Activated CD4-positive, alpha-beta T cell treated with anti-CD3 and anti-CD28 coated beads, Interleukin-2, amount 10 ng/mL, durations not matched to agents 7 days and 5 days (primary cell): Measurements from ENCODE around the gene TMEM120B. TPM values are rescaled to one million over a fixed set of nuclear protein-coding genes. Genes with fewer than 3 reads are reported as not detected.

Experiments
- CTCF ChIA-PET: fragments of 350-600 bp; sonication (Branson Sonifier 250); formaldehyde crosslinking; loops from one replicate; lab custom pipeline; 2021; ENCODE audit warnings: antibody characterized with exemption; lab: Charles Lee
- POLR2A ChIA-PET: fragments of 350-600 bp; sonication (Branson Sonifier 250); formaldehyde crosslinking; loops from one replicate; lab custom pipeline; 2021; ENCODE audit warnings: antibody characterized with exemption; lab: Charles Lee
- DNase-seq: peaks from one replicate; pipeline ENCODE4 v3.0.0-alpha.2; 2020
- H3K27ac Mint-ChIP-seq: one replicate; pipeline ENCODE4 v1.8.0; 2021; ENCODE audit warnings: mild to moderate bottlenecking, moderate library complexity, mixed read lengths
- H3K27me3 Mint-ChIP-seq: one replicate; pipeline ENCODE4 v1.8.0; 2021; ENCODE audit warnings: mixed read lengths
- H3K36me3 Mint-ChIP-seq: one replicate; pipeline ENCODE4 v1.8.0; 2021; ENCODE audit warnings: low read depth, mixed read lengths
- H3K4me1 Mint-ChIP-seq: one replicate; pipeline ENCODE4 v1.8.0; 2021; ENCODE audit warnings: mixed read lengths
- H3K4me3 Mint-ChIP-seq: one replicate; pipeline ENCODE4 v1.8.0; 2021; ENCODE audit warnings: mild to moderate bottlenecking, moderate library complexity, mixed read lengths
- H3K9me3 Mint-ChIP-seq: one replicate; pipeline ENCODE4 v1.8.0; 2021; ENCODE audit warnings: mixed read lengths
- total RNA-seq, 2 experiments: library from RNA; stranded (reverse); gene quantifications; one replicate each; pipeline ENCODE4 v1.2.3, GENCODE V29; 2021

Gene TMEM120B
- total RNA-seq, 2 experiments from 2014 or later: 5.8 to 6.0 TPM

DNA sequence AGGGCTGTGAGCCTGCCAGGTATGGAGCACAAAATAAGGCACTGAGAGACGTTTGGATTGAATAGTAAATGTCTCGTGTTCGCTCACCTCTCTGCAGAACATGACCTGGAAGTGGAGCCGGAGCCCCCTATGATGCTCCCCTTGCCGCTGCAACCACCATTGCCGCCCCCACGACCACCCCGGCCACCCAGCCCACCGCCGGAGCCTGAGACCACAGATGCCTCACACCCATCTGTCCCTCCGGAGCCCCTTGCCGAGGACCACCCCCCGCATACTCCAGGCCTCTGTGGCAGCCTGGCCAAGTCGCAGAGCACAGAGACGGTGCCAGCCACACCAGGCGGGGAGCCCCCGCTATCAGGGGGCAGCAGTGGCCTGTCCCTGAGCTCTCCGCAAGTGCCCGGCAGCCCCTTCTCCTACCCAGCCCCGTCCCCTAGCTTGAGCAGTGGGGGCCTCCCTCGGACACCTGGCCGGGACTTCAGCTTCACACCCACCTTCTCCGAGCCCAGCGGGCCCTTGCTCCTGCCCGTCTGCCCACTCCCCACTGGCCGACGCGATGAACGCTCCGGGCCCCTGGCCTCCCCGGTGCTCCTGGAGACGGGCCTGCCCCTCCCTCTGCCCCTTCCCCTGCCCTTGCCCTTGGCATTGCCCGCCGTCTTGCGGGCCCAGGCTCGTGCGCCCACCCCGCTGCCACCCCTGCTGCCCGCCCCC lies 110.0 kb downstream of the TMEM120B start:
- ChIA-PET POLR2A (no interaction called here), CTCF (interaction anchor here (5.5 kb wide), 1 partner anchor 27 kb away, joined by 24 read pairs; the partner anchor contains the start of gene RHOF)
- no peak for DNase-seq
- H3K4me1 Mint-ChIP-seq: no peaks in the 10 kb centered on the region
- H3K4me3 Mint-ChIP-seq: no peak overlapping the region
- H3K27ac Mint-ChIP-seq: no peak overlapping the region
- no peaks in the 10 kb centered on the region for H3K9me3 Mint-ChIP-seq
- H3K36me3 Mint-ChIP-seq: peaks cover 49% of the 10 kb centered on the region
- H3K27me3 Mint-ChIP-seq: no peaks in the 10 kb centered on the region

DNA sequence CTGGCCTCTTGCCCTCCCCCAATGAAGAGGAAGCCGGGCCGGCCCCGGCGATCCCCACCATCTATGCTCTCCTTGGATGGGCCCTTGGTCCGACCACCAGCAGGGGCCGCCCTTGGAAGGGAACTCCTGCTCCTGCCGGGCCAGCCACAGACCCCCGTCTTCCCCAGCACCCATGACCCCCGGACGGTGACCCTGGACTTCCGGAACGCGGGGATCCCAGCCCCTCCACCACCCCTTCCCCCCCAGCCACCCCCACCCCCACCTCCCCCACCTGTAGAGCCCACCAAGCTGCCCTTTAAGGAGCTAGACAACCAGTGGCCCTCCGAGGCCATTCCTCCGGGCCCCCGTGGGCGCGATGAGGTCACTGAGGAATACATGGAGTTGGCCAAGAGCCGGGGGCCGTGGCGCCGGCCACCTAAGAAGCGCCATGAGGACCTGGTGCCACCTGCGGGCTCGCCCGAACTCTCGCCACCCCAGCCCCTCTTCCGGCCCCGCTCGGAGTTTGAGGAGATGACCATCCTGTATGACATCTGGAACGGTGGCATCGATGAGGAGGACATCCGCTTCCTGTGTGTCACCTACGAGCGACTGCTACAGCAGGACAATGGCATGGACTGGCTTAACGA lies 110.7 kb downstream of the TMEM120B start:
- Mint-ChIP-seq H3K27me3 (no peaks in the 10 kb centered on the region), H3K27ac (no peak overlapping the region), H3K9me3 (no peaks in the 10 kb centered on the region), H3K4me1 (no peaks in the 10 kb centered on the region), H3K4me3 (no peak overlapping the region), H3K36me3 (peaks cover 45% of the 10 kb centered on the region)
- ChIA-PET POLR2A (no interaction called here), CTCF (interaction anchor here (5.2 to 5.5 kb wide), 2 partner anchors 28 to 29 kb away, joined by 24 to 33 read pairs; partner anchors contain the start of gene RHOF)
- no peak for DNase-seq

DNA sequence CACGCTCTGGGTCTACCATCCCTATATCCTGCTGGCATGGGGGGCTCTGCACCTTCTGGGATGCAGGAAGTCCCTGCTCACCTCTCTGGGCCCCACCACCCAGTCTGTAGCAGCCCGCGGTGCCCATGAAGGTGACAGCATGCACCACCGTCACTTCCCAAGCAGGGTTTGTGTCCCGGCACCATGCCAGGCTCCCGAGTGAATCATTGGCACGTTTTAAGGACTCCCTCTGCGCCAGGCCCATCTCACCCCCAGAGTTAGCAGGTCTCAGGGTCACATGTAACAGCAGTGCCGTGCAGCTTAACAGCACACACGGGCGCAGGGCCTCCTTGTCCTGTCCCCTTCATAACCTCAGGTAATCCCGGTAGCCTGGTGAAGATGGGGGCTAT lies 111.2 kb downstream of the TMEM120B start:
- Mint-ChIP-seq H3K4me3 (no peak overlapping the region), H3K9me3 (no peaks in the 10 kb centered on the region), H3K27me3 (no peaks in the 10 kb centered on the region), H3K27ac (no peak overlapping the region), H3K4me1 (no peaks in the 10 kb centered on the region), H3K36me3 (peaks cover 49% of the 10 kb centered on the region)
- POLR2A ChIA-PET: no interaction called here
- CTCF ChIA-PET: interaction anchor here (1.0 to 5.2 kb wide), 2 partner anchors 12 to 29 kb away, joined by 6 to 33 read pairs; partner anchors contain the start of gene RHOF
- no peak for DNase-seq

DNA sequence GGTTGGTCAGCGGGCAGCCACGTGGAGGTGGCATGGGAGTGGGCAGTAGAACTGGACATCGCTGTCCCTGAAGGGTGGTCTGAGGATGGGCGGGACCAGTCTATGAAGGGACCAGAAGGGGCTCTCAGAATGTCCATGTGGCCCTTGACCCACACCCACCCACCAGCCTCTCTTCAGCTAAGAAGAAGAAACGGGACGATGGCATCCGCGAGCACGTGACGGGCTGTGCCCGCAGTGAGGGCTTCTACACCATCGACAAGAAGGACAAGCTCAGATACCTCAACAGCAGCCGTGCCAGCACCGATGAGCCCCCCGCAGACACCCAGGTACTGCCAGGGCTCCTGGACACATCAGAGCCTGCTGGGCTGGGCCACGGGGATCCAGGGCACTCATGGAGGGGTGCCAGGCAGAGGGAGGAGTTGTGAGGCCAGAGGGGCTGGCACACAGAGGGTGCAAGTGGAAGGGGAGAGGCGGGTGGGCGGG lies 112.5 kb downstream of the TMEM120B start:
- H3K9me3 Mint-ChIP-seq: no peaks in the 10 kb centered on the region
- CTCF ChIA-PET: interaction anchor here (0.6 to 5.2 kb wide), 3 partner anchors 14 to 1105 kb away, joined by 4 to 33 read pairs (median 5); partner anchors contain the start of gene RHOF
- POLR2A ChIA-PET: no interaction called here
- no peaks in the 10 kb centered on the region for H3K27me3 Mint-ChIP-seq
- H3K4me3 Mint-ChIP-seq: no peak overlapping the region
- peak overlapping the region; percentile 13 for H3K27ac Mint-ChIP-seq
- peaks cover 45% of the 10 kb centered on the region for H3K36me3 Mint-ChIP-seq
- H3K4me1 Mint-ChIP-seq: no peaks in the 10 kb centered on the region
- DNase-seq: no peak

DNA sequence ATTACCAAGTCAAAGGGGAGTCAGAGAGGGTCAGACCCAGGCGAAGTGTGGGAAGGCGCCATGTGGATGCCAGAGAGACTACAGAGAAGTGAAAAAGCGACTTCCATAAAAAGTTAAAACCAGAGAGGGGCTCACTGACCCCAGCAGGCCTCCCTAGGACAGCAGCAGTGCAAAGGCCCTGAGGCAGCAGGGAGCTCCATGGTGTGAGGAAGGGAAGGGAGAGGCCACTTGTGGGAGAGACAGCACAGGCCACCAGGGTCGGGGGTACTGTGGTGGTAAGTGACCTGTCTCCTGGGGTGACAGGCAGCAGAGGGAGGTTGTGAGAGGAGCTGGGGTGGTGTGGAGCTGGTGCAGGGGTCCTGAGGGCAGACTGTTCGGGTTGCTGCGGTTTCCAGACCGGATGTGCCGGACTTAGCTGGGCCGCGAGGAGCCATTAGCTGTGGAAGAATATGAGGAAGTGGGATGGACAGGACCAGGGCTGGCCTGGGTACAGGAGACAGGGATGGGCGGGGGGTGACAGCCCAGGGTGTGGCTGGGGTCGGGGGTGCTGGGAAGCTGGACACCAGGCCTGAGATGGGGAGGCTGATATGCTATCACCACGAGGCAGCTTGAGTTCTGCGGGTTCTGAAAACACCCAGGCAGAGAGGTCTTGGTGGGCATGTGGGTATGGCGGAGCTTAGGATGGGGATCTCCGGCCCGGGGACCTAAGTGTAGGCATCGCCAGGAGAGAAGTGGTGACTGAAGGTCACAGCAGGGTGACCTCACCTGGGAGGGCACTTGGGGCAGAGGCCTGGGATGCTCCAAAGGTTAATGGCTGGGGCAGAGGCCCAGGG lies 114.0 kb downstream of the TMEM120B start:
- CTCF ChIA-PET: interaction anchor here (1.0 to 5.2 kb wide), 8 partner anchors 10 to 62 kb away, joined by 3 to 33 read pairs (median 4); partner anchors contain the start of genes PSMD9 and RHOF
- Mint-ChIP-seq H3K27ac (peak overlapping the region; percentile 46), H3K36me3 (peaks cover 44% of the 10 kb centered on the region), H3K27me3 (no peaks in the 10 kb centered on the region), H3K4me3 (no peak overlapping the region), H3K9me3 (no peaks in the 10 kb centered on the region), H3K4me1 (no peaks in the 10 kb centered on the region)
- no peak for DNase-seq
- POLR2A ChIA-PET: interaction anchor here (0.6 kb wide), 1 partner anchor 612 kb away, joined by 3 read pairs; no protein-coding TSS in a partner anchor

DNA sequence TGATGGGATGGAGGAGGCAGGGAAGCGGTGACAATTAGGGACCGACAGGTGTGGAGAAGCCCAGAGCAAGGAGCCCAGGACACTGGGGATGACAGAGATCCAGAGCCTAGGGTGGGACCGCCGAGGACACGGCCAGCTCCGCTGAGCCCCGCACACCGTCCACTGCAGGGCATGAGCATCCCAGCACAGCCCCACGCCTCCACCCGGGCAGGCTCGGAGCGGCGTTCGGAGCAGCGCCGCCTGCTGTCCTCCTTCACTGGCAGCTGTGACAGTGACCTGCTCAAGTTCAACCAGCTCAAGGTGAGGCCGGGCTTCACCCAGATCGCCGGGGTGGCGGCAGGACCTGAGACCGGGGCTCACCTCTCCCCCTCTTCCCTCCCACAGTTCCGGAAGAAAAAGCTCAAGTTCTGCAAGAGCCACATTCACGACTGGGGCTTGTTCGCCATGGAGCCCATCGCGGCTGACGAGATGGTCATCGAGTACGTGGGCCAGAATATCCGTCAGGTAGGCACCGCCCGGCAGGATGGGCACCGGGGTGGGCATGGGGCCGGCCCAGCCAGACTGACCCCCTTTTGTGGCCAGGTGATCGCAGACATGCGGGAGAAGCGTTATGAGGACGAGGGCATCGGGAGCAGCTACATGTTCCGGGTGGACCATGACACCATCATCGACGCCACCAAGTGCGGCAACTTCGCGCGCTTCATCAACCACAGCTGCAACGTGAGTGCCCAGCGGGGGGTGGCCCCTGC lies 115.0 kb downstream of the TMEM120B start:
- no peak for DNase-seq
- Mint-ChIP-seq H3K36me3 (peaks cover 44% of the 10 kb centered on the region), H3K27me3 (no peaks in the 10 kb centered on the region), H3K4me1 (no peaks in the 10 kb centered on the region), H3K4me3 (no peak overlapping the region), H3K27ac (no peak overlapping the region), H3K9me3 (no peaks in the 10 kb centered on the region)
- CTCF ChIA-PET: interaction anchor here (0.9 to 5.2 kb wide), 11 partner anchors 9 to 61 kb away, joined by 3 to 33 read pairs (median 4); partner anchors contain the start of genes PSMD9 and RHOF
- POLR2A ChIA-PET: interaction anchor here (0.5 kb wide), 1 partner anchor 369 kb away, joined by 3 read pairs; no protein-coding TSS in a partner anchor

DNA sequence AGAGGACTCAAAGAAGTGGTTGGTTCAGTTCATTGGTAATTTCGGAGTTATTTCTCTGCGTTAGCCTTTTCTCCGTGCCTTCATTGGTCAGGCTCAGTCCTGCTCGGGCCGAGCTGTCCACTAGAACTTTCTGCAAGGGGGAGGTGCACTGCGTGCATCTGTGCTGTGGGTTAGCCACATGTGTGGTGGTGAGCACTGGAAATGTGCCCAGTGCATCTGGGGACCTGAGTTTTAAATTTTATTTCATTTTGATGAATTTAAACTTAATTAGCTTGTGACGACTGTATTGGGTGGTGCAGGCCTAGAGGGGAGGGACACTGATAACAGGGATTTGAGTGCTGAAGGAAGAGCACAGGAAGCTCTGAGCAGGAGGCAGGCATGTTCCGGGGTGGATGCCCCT lies 115.8 kb downstream of the TMEM120B start:
- Mint-ChIP-seq H3K27ac (no peak overlapping the region), H3K4me3 (no peak overlapping the region), H3K9me3 (no peaks in the 10 kb centered on the region), H3K36me3 (peaks cover 43% of the 10 kb centered on the region), H3K4me1 (no peaks in the 10 kb centered on the region), H3K27me3 (no peaks in the 10 kb centered on the region)
- POLR2A ChIA-PET: no interaction called here
- no peak for DNase-seq
- CTCF ChIA-PET: interaction anchor here (0.9 to 5.2 kb wide), 6 partner anchors 8 to 43 kb away, joined by 3 to 33 read pairs (median 3); partner anchors contain the start of gene RHOF

DNA sequence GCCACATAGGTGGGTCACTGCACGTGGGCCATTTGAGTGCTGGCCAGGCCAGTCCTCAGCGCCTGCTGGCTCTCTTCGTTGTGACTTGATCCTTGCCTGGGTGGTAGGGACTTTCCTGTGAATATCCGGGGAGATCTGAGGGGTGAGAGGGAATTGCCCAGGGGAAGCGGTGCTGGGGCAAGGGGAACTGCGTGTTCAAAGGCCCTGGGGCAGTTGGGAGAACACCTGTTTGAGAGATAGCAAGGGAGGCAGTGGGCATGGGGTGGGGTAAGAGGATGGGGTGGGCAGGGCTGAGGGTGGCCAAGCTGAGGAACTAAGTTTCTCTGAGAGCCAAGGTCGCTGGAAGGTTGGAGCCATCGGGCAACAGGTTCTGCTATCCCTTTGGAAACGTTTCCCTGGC lies 116.3 kb downstream of the TMEM120B start:
- POLR2A ChIA-PET: no interaction called here
- Mint-ChIP-seq H3K27ac (no peak overlapping the region), H3K36me3 (peaks cover 39% of the 10 kb centered on the region), H3K9me3 (no peaks in the 10 kb centered on the region), H3K4me3 (no peak overlapping the region), H3K27me3 (no peaks in the 10 kb centered on the region), H3K4me1 (no peaks in the 10 kb centered on the region)
- DNase-seq: no peak
- CTCF ChIA-PET: interaction anchor here (1.2 to 5.2 kb wide), 4 partner anchors 8 to 34 kb away, joined by 3 to 33 read pairs (median 6); partner anchors contain the start of gene RHOF

DNA sequence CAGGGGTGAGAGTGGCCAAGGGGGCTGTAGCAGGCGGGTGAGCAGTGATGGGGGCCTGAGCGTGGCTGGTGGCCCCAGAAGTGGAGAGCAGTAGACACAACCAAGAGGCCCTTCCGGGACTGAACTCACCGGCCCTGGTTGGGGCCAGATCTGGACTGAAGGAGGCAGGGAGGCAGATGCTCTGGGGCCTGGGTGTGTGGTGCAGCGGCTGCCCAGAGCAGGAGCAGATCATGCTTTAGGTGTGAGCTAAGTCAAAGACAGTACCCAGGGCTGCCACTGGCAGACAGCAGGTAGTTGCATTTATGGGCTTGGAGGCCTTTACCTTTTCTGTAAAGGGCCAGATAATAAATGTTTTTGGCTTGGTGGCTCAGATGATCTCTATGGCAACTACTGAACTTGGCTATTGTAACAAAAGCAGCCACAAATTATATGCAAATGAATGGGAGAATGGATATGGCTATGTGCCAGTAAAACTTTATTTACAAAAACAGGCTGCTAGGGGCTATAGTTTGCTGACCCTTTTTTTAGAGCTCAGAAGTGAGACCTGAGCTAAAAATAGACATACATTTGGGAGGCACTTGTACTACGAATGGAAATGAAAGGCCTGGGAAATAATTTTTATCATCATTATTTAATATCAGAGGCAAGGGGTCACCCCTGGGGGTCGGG lies 116.8 kb downstream of the TMEM120B start:
- H3K4me1 Mint-ChIP-seq: no peaks in the 10 kb centered on the region

DNA sequence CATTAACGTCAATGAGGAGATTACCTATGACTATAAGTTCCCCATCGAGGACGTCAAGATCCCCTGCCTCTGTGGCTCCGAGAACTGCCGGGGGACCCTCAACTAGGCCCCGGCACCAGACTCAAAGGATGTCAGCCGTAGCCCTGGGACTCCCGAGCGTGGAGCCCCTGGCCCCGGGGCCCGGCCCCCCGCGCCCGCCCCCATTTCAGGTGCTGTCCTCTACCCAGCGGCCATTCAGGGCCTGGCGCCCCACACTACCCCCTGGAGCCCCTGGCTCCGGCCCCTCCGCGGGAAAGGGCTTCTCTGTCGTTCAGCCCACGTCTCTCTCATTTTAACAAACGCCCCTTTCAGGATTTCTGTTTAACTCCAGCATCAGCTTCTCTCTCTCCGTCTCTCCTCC lies 117.6 kb downstream of the TMEM120B start:
- H3K27ac Mint-ChIP-seq: no peak overlapping the region
- POLR2A ChIA-PET: no interaction called here
- CTCF ChIA-PET: interaction anchor here (1.2 to 1.4 kb wide), 2 partner anchors 18 to 24 kb away, joined by 3 to 4 read pairs; no protein-coding TSS in a partner anchor
- H3K36me3 Mint-ChIP-seq: peaks cover 33% of the 10 kb centered on the region
- H3K27me3 Mint-ChIP-seq: no peaks in the 10 kb centered on the region
- H3K9me3 Mint-ChIP-seq: no peaks in the 10 kb centered on the region
- H3K4me1 Mint-ChIP-seq: no peaks in the 10 kb centered on the region
- no peak for DNase-seq
- no peak overlapping the region for H3K4me3 Mint-ChIP-seq

More for the DNA sequence above, 116.8 kb downstream of the TMEM120B start:
- H3K9me3 Mint-ChIP-seq: no peaks in the 10 kb centered on the region
- CTCF ChIA-PET: interaction anchor here (1.2 to 1.4 kb wide), 2 partner anchors 18 to 23 kb away, joined by 3 to 4 read pairs; no protein-coding TSS in a partner anchor
- H3K27ac Mint-ChIP-seq: no peak overlapping the region
- no peak for DNase-seq
- no peak overlapping the region for H3K4me3 Mint-ChIP-seq
- peaks cover 34% of the 10 kb centered on the region for H3K36me3 Mint-ChIP-seq
- POLR2A ChIA-PET: no interaction called here
- no peaks in the 10 kb centered on the region for H3K27me3 Mint-ChIP-seq

DNA sequence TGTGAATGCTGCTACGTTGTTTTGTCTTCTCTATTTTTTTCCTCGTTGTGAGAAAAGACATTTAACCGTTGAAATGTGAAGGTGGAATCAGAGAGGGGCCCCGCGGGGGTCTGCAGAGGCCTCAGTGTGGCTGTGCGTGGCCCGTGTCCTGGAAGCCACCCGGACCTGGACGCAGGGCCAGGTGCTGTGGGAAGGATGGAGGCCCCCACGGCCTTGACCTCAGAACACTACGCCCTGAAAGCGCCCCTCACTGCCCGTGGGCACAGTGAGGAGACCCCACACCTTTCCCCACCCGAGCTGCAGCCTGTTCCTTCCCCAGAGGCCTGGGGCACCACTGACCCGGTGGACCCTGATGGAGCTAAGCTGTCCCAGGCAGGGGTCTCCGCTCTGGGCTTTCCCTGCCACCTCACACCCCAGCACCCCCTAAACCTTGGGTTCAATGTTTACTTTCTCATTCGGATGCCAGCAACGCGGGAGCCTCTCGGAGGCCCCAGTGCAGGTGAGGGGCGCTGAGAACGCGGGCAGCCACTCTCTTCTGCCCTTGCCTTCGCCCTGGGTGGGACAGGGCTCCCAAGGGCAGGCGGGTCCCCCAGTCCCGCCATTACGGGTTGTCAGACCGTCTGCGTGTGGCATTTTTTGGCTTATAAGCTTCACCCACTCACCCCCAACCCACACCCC lies 118.2 kb downstream of the TMEM120B start:
- no peak overlapping the region for H3K27ac Mint-ChIP-seq
- ChIA-PET POLR2A (no interaction called here), CTCF (interaction anchor here (1.4 kb wide), 1 partner anchor 19 kb away, joined by 4 read pairs; no protein-coding TSS in a partner anchor)
- no peaks in the 10 kb centered on the region for H3K9me3 Mint-ChIP-seq
- H3K36me3 Mint-ChIP-seq: peaks cover 32% of the 10 kb centered on the region
- H3K27me3 Mint-ChIP-seq: no peaks in the 10 kb centered on the region
- H3K4me3 Mint-ChIP-seq: no peak overlapping the region
- no peak for DNase-seq
- H3K4me1 Mint-ChIP-seq: no peaks in the 10 kb centered on the region
